HG02798 (cell line): Measurements from ENCODE around the gene PRG3.
"Not testable (repeated sequence)": the region's sequence is repeated elsewhere in the genome, so short reads cannot be mapped to it uniquely, and the experiment has no call there.

Source experiments
- ATAC-seq: cut with Tn5 transposase; IDR thresholded peaks from one replicate; pipeline ENCODE4 v1.9.1; 2021; ENCODE audit warnings: mild to moderate bottlenecking; ENCODE audit not compliant: unreplicated experiment, poor library complexity

Gene PRG3

DNA sequence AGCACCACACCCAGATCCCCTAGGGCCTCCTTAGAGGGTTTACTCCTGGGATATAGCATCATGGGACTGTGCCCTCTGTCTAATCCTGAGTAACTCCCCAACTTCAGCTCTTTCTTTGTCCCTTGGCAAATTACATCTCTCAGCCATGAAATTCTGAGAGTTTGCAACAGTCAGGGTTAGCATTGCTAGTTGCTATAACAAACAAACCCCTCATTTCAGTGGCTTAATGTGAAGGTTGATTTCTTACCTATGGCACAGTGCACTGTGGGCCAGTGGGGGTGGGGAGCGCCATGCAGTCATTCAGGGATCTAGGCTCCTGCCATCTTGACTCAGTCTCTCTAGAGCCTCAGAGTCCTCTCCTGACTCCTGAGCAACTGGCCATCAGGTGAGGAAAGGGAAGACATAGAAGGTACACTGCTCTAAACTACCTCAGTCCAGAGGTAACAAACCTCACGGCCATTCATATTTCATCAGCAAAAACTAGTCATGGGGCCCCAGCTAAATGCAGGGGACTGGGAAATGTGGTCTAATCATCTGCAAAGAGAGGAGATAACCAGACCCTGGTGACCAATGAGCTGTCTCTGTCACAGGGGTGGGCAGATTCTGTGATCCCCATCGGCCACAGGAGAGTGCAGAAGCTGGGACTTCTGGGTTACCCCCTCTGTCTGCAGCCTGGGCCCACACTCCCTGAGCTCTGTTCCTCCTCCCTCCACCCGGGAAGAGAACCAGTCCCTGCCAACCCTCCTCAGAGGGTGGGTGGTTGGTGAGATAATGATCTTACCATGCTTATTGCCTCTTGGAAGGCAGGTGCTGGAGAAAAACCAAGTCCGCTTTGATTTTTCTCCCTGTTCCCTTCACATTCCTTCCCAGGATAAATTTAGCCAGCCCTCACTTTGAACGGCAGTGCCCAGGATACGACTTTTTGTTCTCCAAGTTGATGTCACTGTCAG is 17.5 kb downstream of the PRG3 start:
- no peak for ATAC-seq

DNA sequence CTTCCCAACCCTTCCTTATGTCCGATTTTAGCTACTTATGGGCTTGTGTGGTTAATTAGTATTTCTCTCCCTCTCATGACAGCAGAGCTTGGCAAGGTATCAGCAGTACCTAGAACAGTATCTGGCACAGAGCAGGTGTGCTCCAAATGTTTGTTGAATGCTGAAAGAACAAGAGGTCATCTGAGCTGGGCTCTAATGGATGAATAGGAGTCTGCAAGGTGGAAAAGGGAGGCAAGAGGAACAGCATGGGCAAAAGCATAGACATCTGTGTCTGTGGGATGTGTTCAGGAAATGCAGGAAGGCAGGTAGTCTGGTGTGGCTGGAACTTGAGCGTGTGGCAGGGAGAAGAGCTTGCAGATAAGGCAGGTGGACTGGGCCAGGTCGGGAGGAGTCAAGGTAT is 19.0 kb downstream of the PRG3 start:
- ATAC-seq: no peak

- not testable (repeated sequence) for ATAC-seq
Observed at GRCh38 chr11:57361420-57361819, 19.5 kb downstream of the PRG3 start.

DNA sequence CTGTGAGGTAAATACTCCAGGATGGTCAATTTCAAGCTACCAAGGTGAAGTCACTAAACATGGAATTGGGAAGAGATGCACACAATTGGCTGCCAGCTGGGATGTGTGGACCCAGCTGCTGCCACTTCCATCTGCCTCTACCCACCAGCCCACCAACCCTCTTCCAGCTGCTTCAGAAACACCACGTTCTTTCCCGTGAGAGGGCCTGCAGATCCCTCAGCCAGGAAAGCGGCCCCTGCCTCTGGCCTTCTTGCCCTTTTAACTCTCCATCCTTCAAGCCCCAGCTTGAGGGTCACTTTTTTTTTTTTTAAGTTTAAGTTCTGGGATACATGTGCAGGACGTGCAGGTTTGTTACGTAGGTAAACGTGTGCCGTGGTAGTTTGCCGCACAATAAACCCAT is 20.0 kb downstream of the PRG3 start:
- ATAC-seq: no peak

DNA sequence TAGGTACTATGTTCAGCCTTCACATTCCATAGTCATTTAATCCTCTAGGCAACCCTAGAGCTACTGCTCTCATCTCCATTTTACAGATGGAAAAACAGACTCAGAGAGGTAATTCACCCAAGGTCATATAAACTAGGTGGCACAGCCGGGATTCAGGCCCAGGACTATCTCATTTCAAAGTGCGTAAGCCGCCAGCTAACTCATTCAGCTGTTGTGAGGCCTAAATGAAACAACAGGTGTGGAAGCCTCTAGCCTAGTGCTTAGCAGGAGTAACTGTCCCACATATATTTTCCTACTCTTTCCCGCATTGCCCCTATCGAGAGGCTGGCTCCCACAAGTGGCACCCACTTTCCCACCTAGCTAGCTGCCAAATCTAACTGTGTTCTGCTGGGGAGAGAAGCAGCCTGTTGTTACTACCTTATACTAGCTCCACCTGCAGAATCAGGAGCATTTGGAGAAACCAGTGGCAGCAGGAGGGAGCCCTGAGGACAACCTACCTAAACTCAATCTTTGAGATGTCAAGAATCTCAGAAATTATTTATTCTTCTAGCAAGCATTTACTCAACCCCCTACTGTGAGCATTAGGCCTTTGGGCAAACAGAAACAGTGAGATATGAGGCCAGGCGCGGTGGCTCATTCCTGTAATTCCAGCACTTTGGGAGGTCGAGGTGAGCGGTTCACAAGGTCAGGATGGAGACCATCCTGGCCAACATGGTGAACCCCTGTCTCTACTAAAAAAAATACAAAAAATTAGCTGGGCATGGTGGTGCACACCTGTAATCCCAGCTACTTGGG is 20.9 kb downstream of the PRG3 start:
- ATAC-seq: no peak

DNA sequence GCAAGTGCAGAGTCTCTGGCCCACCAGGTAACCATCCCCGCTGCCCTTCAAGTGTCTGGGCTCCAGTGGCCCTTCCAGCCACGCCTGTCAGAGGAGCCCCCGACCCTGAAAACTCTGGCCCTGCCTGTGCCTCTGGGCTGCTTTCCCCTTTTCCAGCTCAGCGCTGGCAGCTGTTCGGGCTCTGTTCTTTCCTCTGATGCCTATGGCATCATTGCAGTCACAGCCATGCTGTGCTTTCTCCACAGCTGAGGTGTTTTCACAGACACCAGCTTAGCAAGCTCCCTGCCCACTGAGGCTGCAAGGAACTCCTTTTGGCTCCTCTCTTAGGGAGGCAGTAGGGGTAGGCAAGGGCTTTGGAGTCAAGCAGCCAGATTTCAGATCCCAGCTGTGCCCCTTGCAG is 21.6 kb downstream of the PRG3 start:
- no peak for ATAC-seq

GRCh38 chr11:57358991-57359390 is 22.0 kb downstream of the PRG3 start:
- ATAC-seq: no peak

DNA sequence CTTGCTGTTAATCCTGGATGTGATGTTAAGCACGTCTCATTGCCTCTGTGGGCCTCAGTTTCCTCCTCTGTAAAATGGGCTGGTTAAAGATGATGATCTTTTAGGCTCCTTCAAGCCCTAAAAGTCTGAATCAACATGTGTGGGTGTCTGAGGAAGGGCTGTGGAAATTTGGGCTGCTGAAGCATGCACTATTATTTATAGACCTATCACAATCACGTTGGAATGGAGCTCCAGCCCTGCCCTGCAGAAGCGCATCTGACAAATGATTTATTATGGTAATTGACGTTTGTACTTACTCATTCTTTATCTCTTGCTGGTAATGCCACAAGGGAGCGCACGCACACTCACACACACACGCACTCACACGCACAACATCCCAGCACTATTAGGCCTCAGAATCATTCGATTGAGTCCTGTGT is 22.4 kb downstream of the PRG3 start:
- no peak for ATAC-seq

DNA sequence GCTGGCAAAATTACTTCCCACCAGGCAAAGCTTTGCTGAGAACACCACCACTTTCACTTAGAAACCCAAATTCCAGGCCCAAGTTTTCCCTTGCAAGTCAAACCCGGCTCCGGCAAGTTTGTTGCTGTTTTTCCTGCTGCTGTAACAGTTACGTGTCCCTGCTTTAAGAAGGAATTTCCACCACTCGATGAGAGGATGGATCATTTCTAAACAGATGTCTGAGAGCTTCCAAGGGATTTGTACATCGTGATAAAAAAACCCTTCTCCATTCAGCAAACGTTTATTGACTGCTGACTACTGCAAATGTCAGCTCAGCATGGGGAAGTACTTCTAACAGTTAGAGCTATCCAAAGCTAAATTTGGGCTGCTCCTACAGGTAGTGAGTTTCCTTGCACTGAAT is 23.1 kb downstream of the PRG3 start:
- no peak for ATAC-seq

DNA sequence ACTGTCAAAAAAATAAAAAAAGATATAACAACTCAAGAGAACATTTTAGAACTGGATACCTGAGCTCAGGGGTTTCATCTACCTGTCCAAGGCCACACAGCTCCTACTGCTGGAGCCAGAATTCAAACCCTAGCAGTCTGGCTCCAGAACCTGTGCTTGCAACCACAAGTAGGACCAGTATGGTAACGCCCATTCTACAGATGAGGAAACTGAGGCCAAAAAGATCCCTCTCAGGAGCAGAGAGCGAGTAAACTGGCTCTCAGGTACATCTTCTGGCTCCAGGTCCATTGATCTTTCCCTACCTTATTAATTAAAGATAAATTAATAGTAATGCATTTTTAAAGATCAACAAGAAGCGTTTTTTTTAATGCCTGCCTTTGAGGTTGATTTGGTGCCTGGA is 23.6 kb downstream of the PRG3 start:
- ATAC-seq: no peak

DNA sequence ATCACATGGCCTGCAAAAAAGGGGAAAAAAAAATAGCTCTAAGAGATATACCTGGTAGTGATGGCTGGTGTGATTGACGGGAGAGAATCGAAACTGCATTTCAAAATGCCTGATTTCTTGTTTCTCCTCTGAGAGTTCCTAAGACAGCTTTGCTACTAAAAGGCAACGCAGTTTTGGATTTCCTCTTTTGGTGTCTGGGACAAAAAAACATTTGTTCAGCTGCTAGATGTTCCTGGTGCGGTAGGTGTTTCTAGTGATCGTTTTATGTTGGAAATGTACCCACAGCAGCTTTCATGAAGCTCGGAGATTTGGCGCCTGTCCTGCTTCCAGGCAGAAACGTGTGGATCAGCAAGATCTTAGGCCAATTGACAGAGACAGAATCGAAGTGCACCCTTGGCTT is 24.7 kb downstream of the PRG3 start:
- ATAC-seq: no peak

DNA sequence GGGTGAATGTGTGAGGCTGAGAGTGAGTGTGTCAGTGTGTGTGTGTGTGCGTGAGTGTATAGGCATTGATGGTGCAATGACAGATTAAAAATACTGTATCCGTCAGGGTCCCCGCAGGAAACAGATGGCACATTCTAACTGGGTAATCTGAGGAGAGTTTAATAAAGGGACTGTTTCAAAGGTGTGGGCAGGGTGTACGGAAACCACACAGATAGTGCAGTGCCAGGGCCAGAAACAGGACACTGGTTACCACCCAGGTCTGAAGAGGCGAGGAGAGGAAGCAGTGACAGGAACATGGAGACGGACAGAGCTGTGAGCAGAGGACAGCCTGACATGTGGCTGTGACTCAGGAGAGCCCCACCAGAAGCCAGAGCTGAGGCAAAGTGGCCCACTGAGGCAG is 26.3 kb downstream of the PRG3 start:
- no peak for ATAC-seq

- no peak for ATAC-seq
Observed at GRCh38 chr11:57353852-57354251, 27.1 kb downstream of the PRG3 start.

- no peak for ATAC-seq
Observed at GRCh38 chr11:57353446-57353845, 27.5 kb downstream of the PRG3 start.

DNA sequence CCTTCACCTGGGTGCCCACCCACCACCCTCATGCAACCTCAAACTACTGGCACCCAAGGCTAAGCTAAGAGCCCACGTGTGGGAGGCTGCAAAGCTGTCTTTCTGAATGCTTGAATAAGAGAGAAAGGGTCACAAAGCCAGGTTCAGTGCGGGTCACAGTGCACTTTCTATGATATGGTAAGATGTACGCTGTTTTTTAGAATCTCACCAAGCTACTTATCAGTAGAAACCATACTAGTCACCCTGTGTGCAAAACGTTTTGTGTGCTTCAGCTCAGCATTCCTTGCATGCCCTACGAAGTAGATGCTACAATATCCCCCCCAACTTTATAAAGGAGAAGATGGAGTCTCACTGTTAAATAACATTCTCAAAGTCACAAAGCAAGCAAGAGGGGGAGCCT is 27.9 kb downstream of the PRG3 start:
- no peak for ATAC-seq

DNA sequence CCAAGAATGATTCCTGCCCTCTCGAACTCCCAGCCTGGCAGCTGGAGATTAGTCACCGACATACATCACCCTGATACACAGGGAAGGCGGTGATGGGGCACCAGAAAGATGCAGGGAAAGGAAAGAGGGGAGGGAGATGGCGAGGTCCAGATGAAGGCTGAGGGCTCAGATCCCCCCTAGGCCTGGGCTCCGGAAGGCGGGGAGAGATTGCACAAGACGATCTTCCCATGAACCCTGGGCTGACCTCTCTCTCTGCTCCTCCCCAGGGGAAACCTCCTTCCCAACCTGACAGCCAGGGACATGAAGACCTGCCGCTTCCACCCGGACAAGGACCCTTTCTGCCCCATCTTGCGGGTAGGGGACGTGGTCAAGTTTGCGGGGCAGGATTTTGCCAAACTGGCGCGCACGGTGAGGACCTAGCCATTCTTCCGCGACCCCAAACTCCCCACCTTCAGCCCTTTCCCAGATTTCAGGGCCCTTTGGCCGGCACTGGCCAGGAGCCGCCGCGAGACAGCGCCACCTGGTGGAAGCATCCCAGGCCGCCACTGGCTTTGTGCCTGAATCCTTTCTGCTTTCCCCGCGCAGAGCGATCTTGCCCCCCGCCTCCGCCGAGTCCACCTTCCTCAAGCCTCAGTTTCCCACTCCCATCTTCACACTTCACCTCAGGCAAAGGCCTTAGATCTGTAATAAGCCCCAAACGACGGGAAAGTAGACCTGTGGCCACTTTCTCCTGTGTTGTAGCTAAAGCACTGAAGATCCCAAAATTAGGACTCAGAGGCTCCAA is 31.3 kb downstream of the PRG3 start:
- ATAC-seq: no peak

DNA sequence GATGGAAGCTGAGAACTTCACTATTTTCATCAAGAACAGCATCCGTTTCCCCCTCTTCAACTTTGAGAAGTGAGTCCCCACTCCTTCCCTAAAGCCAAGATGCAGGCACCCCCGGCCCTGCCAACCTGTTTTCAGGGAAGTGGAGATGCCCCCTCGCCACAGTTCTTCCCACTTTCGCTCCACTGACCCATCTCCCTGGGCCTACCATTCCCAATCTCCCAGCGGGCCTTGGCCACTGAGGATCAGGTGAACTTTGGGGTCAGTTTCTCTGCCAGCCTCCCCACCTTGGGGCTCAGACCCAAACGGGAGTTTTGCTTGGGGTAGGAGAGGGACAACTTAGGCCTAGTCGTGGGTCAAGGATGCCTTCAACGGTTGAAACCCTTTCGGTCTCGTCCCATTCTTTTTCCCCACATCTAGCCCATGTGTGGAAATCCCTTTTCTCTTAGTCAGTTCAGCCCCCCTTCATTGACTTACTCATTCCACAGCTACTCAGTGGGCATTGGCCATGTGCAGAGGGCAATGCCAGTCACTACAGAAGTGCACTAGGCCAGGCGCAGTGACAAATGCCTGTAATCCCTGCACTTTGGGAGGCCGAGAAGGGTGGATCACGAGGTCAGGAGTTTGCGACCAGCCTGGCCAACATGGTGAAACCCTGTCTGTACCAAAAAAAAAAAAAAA is 32.2 kb downstream of the PRG3 start:
- ATAC-seq: no peak

DNA sequence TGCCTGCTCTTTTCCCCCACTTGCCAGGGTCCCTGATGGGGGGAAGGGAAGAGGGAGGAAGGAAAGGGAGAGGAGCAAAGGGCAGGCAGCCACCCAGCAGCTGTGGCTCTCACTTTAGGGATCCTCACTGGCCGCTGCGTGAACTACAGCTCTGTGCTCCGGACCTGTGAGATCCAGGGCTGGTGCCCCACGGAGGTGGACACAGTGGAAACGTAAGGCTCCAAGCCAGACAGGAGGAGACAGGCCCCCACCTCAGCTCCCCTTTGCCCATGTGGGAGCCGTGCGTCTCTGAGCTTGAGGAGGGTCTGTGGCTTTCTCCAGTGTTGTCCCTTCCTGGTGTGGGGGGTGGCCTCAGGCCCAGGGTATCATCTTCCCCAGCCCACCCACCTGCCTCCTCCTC is 32.9 kb downstream of the PRG3 start:
- ATAC-seq: no peak

GRCh38 chr11:57347336-57347735 is 33.6 kb downstream of the PRG3 start:
- ATAC-seq: no peak

GRCh38 chr11:57345555-57346211 is 35.3 kb downstream of the PRG3 start:
- ATAC-seq: peak; percentile 79
